K562 (cell line): ENCODE measurements around the gene ERVFRD-1. TPM values are rescaled to one million over a fixed set of nuclear protein-coding genes. Genes with fewer than 3 reads are reported as not detected.

Source experiments
- FUS ChIP-seq: fragments of 200-400 bp; formaldehyde crosslinking; optimal IDR thresholded peaks from 2 replicates; pipeline ENCODE3; 2017; ENCODE audit warnings: low read depth, low read length
- GATAD2B ChIP-seq: fragments of 450-650 bp; IDR thresholded peaks from 2 replicates; pipeline ENCODE4 v1.6.1; 2017; ENCODE audit warnings: mild to moderate bottlenecking, borderline replicate concordance
- IRF1 ChIP-seq: sonication (generic); formaldehyde crosslinking; IDR thresholded peaks from 2 replicates; pipeline ENCODE4 v1.8.0; 2022; ENCODE audit warnings: missing genetic modification reagents, mild to moderate bottlenecking, borderline replicate concordance
- IRF2 ChIP-seq: sonication (generic); formaldehyde crosslinking; IDR thresholded peaks from 2 replicates; pipeline ENCODE4 v1.8.1; 2022; ENCODE audit warnings: mild to moderate bottlenecking, missing genetic modification reagents
- KDM1A ChIP-seq, 2 experiments: fragments of 450-650 bp; IDR thresholded peaks; 2 replicates each; pipeline ENCODE4 v1.6.1; 2016; ENCODE audit warnings: mild to moderate bottlenecking in 2 of 2
- MED1 ChIP-seq: sonication (generic); formaldehyde crosslinking; IDR thresholded peaks from 2 replicates; pipeline ENCODE4 v1.8.1; 2023; ENCODE audit warnings: missing genetic modification reagents, borderline replicate concordance
- MTA2 ChIP-seq: fragments of 450-650 bp; IDR thresholded peaks from 2 replicates; pipeline ENCODE4 v1.6.1; 2016; ENCODE audit warnings: low read depth
- PTBP1 ChIP-seq: fragments of 200-400 bp; formaldehyde crosslinking; IDR thresholded peaks from 2 replicates; pipeline ENCODE4 v1.6.1; 2017; ENCODE audit warnings: low read depth, low read length
- SMARCC2 ChIP-seq: fragments of 450-650 bp; IDR thresholded peaks from 2 replicates; pipeline ENCODE4 v1.6.1; 2017; ENCODE audit warnings: antibody characterized with exemption, moderate library complexity, mild to moderate bottlenecking, low read depth
- SRF ChIP-seq, 2 experiments: fragments of 250-450, 450-650 bp in 1 of 2; sonication (Bioruptor Pico) in 1 of 2; sonication (generic) in 1 of 2; formaldehyde crosslinking; IDR thresholded peaks; 2 replicates each; pipeline versions ENCODE4 v1.5.0 to v1.5.1; 2020 to 2022; ENCODE audit warnings: mild to moderate bottlenecking in 1 of 2, missing genetic modification reagents in 1 of 2
- TAF7 ChIP-seq: fragments of 450-650 bp; IDR thresholded peaks from 2 replicates; pipeline ENCODE4 v1.6.1; 2016; ENCODE audit warnings: missing genetic modification characterization, missing compliant biosample characterization
- TAL1 ChIP-seq: fragments of 450-650 bp; IDR thresholded peaks from 2 replicates; pipeline ENCODE4 v1.6.1; 2016; ENCODE audit warnings: mild to moderate bottlenecking
- TCF3 ChIP-seq: sonication (generic); formaldehyde crosslinking; IDR thresholded peaks from 2 replicates; pipeline ENCODE4 v1.4.0; 2020; ENCODE audit warnings: mild to moderate bottlenecking, missing genetic modification reagents
- TFE3 ChIP-seq: fragments of 450-650 bp; formaldehyde crosslinking; IDR thresholded peaks from 2 replicates; pipeline ENCODE4 v1.4.0; 2020; ENCODE audit warnings: mild to moderate bottlenecking, mixed read lengths
- ZBTB7A ChIP-seq: IDR thresholded peaks from 2 replicates; pipeline ENCODE4 v1.6.1; 2011; ENCODE audit warnings: low read depth, mild to moderate bottlenecking, low read length, moderate library complexity, borderline replicate concordance; ENCODE audit not compliant: control insufficient read depth
- ZKSCAN1 ChIP-seq: fragments of 150-350 bp; IDR thresholded peaks from 2 replicates; pipeline ENCODE4 v1.6.1; 2016; ENCODE audit warnings: low read depth, low read length
- ZNF140 ChIP-seq: fragments of 250-450 bp; sonication (Bioruptor Pico); IDR thresholded peaks from 2 replicates; pipeline ENCODE4 v1.8.0; 2021; ENCODE audit warnings: moderate library complexity, mild to moderate bottlenecking, inconsistent platforms
- ZNF165 ChIP-seq: fragments of 250-450 bp; sonication (Bioruptor Pico); IDR thresholded peaks from 2 replicates; pipeline ENCODE4 v1.4.0; 2020; ENCODE audit warnings: borderline replicate concordance
- ZNF584 ChIP-seq: fragments of 200-800 bp; sonication (Bioruptor generic); IDR thresholded peaks from 2 replicates; pipeline ENCODE4 v1.6.1; 2016; ENCODE audit warnings: low read depth, mild to moderate bottlenecking, missing genetic modification characterization, missing compliant biosample characterization
- ZNF589 ChIP-seq: fragments of 200-800 bp; sonication (Bioruptor generic); IDR thresholded peaks from 2 replicates; pipeline ENCODE4 v1.6.1; 2016; ENCODE audit warnings: low read depth, missing genetic modification characterization, missing compliant biosample characterization
- ZNF699 ChIP-seq: fragments of 250-450 bp; sonication (Bioruptor Pico); IDR thresholded peaks from 2 replicates; pipeline ENCODE4 v1.8.0; 2021; ENCODE audit warnings: mild to moderate bottlenecking, moderate library complexity; ENCODE audit not compliant: insufficient replicate concordance
- ZNF717 ChIP-seq: fragments of 250-450 bp; sonication (Bioruptor Pico); IDR thresholded peaks from 2 replicates; pipeline ENCODE4 v1.5.0; 2021
- ZNF79 ChIP-seq: fragments of 250-450 bp; sonication (Bioruptor Pico); IDR thresholded peaks from 2 replicates; pipeline ENCODE4 v1.4.0; 2020; ENCODE audit warnings: low read depth, mild to moderate bottlenecking, moderate library complexity
- ZSCAN32 ChIP-seq: fragments of 450-650 bp; formaldehyde crosslinking; IDR thresholded peaks from 2 replicates; pipeline ENCODE4 v1.4.0; 2020; ENCODE audit warnings: mild to moderate bottlenecking, moderate library complexity
- polyA plus RNA-seq, 8 experiments: library from polyadenylated mRNA; depleted of rRNA in 4 of 8; stranded (reverse) in 5 of 8; unstranded in 3 of 8; fragments of >200 nt; fragmentation: Nextera tagmentation in 2 of 8; fragmentation: Illumina TruSeq in 1 of 8; extraction: Ambion mirVana in 2 of 8; extraction: Trizol in 1 of 8; gene quantifications; 2 replicates each; pipeline versions ENCODE4 v1.2.1 to v1.2.3, GENCODE V29; 2011 to 2014; ENCODE audit warnings: inconsistent platforms in 1 of 8, missing spikeins in 1 of 8
- total RNA-seq, 7 experiments: library from RNA; depleted of rRNA in 6 of 7; stranded (reverse); fragments of >200 nt in 6 of 7; fragmentation: Illumina TruSeq in 2 of 7; extraction: Trizol in 2 of 7; gene quantifications; 2 replicates each; pipeline versions ENCODE4 v1.2.1 to v1.2.3, GENCODE V29; 2011 to 2021; ENCODE audit warnings: low replicate concordance in 1 of 7
- TF ChIP-seq, protein P1 (sequence below): fragments of 450-650 bp; formaldehyde crosslinking; IDR thresholded peaks from 2 replicates; pipeline ENCODE4 v1.4.0; 2020; ENCODE audit warnings: mild to moderate bottlenecking
- TF ChIP-seq, protein P2 (sequence below), 2 experiments: IDR thresholded peaks; 2 replicates each; pipeline ENCODE4 v1.6.1; 2012; ENCODE audit warnings: improper control_type of control experiment in 2 of 2, low read depth in 2 of 2, low read length in 2 of 2, borderline replicate concordance in 1 of 2

The ERVFRD-1 gene
- total and polyA plus RNA-seq, 9 of the 15 experiments (the other 6 are each of a cell fraction or from before 2014, with no cell fraction given), result 0.05 to 0.14 (median 0.09) TPM; not detected in 2

GRCh38 chr6:11093376-11093625, 18.2 kb downstream of the ERVFRD-1 start (continued):
- TF ChIP-seq ZBTB7A (no peak), ZNF165 (CRISPR knock-in tag) (no peak), PTBP1 (no peak), SRF (CRISPR knock-in tag; IDR thresholded peaks at IDR 0.05) (no peak), ZKSCAN1 (0 out of 2 replicates have a peak, but pooled peaks have one; percentile 8), ZSCAN32 (no peak), MED1 (CRISPR knock-in tag) (no peak), ZNF140 (CRISPR knock-in tag) (no peak), IRF1 (CRISPR knock-in tag) (no peak), SMARCC2 (0 out of 2 replicates have a peak, but pooled peaks have one; percentile 9), ZNF699 (no peak), MTA2 (no peak), TAL1 (no peak), TCF3 (CRISPR knock-in tag) (no peak), GATAD2B (no peak), TAF7 (peak; percentile 49; the same call in 1 of the 2 replicates), KDM1A (IDR thresholded peaks at IDR 0.05) (no peak), ZNF79 (CRISPR knock-in tag) (no peak), ZNF584 (CRISPR knock-in tag) (0 out of 2 replicates have a peak, but pooled peaks have one; percentile 25), TFE3 (no peak), FUS (no peak), ZNF589 (peak; percentile 76; the same call in 1 of the 2 replicates), IRF2 (CRISPR knock-in tag) (no peak), ZNF717 (CRISPR knock-in tag) (no peak)
- TF ChIP-seq, protein P1, sequence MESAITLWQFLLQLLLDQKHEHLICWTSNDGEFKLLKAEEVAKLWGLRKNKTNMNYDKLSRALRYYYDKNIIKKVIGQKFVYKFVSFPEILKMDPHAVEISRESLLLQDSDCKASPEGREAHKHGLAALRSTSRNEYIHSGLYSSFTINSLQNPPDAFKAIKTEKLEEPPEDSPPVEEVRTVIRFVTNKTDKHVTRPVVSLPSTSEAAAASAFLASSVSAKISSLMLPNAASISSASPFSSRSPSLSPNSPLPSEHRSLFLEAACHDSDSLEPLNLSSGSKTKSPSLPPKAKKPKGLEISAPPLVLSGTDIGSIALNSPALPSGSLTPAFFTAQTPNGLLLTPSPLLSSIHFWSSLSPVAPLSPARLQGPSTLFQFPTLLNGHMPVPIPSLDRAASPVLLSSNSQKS (CRISPR knock-in tag), result no peak
- TF ChIP-seq, protein P2, sequence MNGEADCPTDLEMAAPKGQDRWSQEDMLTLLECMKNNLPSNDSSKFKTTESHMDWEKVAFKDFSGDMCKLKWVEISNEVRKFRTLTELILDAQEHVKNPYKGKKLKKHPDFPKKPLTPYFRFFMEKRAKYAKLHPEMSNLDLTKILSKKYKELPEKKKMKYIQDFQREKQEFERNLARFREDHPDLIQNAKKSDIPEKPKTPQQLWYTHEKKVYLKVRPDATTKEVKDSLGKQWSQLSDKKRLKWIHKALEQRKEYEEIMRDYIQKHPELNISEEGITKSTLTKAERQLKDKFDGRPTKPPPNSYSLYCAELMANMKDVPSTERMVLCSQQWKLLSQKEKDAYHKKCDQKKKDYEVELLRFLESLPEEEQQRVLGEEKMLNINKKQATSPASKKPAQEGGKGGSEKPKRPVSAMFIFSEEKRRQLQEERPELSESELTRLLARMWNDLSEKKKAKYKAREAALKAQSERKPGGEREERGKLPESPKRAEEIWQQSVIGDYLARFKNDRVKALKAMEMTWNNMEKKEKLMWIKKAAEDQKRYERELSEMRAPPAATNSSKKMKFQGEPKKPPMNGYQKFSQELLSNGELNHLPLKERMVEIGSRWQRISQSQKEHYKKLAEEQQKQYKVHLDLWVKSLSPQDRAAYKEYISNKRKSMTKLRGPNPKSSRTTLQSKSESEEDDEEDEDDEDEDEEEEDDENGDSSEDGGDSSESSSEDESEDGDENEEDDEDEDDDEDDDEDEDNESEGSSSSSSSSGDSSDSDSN (IDR thresholded peaks at IDR 0.05; ENCODE audit: borderline replicate concordance in 1 of 2, low read depth in 2 of 2, low read length in 2 of 2), result no peak
